ENCODE results near the gene RSAD1.

The RSAD1 gene

DNA sequence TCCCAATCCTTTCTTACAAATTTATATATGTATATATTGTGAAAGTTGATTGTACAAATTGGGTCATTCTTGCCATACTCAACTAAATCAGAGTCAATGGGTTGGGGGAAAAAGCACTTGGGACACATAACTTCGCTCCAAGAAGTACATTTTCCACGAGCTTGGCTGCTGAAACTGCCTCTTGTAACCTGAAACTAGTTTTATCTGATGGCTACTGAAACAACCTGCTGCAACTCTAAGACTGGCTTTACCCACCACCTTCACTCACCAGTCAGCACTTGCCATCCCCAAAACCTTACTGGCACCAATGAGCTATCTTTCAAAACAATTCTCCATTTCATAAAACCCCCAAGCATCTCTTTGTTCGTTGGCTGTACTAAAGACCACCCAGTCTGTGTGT lies 15.1 kb downstream of the RSAD1 start (continued):
- TF ChIP-seq, protein P1, sequence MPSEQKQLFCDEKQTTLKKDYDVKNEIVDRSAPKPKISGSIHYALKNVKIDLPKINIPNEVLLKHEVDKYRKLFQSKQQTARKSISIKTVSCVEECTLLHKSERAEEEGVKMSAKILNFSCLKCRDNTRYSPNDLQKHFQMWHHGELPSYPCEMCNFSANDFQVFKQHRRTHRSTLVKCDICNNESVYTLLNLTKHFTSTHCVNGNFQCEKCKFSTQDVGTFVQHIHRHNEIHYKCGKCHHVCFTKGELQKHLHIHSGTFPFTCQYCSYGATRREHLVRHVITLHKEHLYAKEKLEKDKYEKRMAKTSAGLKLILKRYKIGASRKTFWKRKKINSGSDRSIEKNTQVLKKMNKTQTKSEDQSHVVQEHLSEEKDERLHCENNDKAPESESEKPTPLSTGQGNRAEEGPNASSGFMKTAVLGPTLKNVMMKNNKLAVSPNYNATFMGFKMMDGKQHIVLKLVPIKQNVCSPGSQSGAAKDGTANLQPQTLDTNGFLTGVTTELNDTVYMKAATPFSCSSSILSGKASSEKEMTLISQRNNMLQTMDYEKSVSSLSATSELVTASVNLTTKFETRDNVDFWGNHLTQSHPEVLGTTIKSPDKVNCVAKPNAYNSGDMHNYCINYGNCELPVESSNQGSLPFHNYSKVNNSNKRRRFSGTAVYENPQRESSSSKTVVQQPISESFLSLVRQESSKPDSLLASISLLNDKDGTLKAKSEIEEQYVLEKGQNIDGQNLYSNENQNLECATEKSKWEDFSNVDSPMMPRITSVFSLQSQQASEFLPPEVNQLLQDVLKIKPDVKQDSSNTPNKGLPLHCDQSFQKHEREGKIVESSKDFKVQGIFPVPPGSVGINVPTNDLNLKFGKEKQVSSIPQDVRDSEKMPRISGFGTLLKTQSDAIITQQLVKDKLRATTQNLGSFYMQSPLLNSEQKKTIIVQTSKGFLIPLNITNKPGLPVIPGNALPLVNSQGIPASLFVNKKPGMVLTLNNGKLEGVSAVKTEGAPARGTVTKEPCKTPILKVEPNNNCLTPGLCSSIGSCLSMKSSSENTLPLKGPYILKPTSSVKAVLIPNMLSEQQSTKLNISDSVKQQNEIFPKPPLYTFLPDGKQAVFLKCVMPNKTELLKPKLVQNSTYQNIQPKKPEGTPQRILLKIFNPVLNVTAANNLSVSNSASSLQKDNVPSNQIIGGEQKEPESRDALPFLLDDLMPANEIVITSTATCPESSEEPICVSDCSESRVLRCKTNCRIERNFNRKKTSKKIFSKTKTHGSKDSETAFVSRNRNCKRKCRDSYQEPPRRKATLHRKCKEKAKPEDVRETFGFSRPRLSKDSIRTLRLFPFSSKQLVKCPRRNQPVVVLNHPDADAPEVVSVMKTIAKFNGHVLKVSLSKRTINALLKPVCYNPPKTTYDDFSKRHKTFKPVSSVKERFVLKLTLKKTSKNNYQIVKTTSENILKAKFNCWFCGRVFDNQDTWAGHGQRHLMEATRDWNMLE (tag by site-specific recombination; conservative IDR thresholded peaks at IDR 0.05; ENCODE audit: low read depth) = 0 out of 2 replicates have a peak, but pooled peaks have one; percentile 19
- TF ChIP-seq OSR2 (tag by site-specific recombination; IDR thresholded peaks at IDR 0.05) = peak; percentile 92

DNA sequence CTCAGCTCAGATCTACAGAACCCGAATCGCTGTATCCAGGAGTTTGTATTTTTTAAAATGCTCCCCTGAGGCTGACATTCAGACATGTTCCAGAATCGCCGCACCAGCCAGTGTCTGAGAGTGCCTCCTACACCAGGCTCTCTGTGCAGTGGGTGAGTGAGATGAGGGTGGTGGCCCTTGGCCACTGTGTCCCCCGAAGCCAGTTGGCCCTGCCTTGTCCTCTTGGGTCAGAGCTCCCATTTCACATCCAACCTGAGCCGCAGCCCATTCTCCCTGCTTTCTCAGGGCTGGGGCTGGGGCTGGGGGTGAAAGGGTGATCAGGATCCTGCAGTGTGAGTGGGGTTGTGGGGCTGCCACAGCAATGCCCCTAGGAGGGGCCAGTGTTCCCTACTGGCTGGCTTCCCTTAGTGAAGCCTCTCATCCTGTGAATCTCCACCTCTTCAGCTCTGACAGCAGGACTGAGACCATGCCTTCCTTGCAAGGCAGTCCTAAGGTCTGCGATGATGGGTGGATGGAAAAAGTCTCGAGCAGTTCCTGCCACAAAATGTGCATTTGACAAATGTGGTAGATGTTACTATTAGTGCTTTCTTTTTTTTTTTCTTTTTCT lies 16.7 kb downstream of the RSAD1 start:
- TF ChIP-seq, protein P2, sequence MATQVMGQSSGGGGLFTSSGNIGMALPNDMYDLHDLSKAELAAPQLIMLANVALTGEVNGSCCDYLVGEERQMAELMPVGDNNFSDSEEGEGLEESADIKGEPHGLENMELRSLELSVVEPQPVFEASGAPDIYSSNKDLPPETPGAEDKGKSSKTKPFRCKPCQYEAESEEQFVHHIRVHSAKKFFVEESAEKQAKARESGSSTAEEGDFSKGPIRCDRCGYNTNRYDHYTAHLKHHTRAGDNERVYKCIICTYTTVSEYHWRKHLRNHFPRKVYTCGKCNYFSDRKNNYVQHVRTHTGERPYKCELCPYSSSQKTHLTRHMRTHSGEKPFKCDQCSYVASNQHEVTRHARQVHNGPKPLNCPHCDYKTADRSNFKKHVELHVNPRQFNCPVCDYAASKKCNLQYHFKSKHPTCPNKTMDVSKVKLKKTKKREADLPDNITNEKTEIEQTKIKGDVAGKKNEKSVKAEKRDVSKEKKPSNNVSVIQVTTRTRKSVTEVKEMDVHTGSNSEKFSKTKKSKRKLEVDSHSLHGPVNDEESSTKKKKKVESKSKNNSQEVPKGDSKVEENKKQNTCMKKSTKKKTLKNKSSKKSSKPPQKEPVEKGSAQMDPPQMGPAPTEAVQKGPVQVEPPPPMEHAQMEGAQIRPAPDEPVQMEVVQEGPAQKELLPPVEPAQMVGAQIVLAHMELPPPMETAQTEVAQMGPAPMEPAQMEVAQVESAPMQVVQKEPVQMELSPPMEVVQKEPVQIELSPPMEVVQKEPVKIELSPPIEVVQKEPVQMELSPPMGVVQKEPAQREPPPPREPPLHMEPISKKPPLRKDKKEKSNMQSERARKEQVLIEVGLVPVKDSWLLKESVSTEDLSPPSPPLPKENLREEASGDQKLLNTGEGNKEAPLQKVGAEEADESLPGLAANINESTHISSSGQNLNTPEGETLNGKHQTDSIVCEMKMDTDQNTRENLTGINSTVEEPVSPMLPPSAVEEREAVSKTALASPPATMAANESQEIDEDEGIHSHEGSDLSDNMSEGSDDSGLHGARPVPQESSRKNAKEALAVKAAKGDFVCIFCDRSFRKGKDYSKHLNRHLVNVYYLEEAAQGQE (tag by site-specific recombination; IDR thresholded peaks at IDR 0.05) = no peak
- TF ChIP-seq ZNF266 (tag by site-specific recombination; IDR thresholded peaks at IDR 0.05; ENCODE audit: low read depth) = no peak
- TF ChIP-seq HOXD13 (CRISPR knock-in tag; IDR thresholded peaks at IDR 0.05; ENCODE audit: borderline replicate concordance) = no peak
- no peak for TF ChIP-seq ZNF610 (tag by site-specific recombination; IDR thresholded peaks at IDR 0.05; ENCODE audit: borderline replicate concordance)
- TF ChIP-seq ZNF701 (tag by site-specific recombination; IDR thresholded peaks at IDR 0.05) = no peak
- TF ChIP-seq ZNF2 (tag by site-specific recombination; IDR thresholded peaks at IDR 0.05) = no peak
- TF ChIP-seq ZNF350 (tag by site-specific recombination; IDR thresholded peaks at IDR 0.05) = no peak
- TF ChIP-seq ZNF843 (tag by site-specific recombination; IDR thresholded peaks at IDR 0.05) = no peak
- TF ChIP-seq, protein P3, sequence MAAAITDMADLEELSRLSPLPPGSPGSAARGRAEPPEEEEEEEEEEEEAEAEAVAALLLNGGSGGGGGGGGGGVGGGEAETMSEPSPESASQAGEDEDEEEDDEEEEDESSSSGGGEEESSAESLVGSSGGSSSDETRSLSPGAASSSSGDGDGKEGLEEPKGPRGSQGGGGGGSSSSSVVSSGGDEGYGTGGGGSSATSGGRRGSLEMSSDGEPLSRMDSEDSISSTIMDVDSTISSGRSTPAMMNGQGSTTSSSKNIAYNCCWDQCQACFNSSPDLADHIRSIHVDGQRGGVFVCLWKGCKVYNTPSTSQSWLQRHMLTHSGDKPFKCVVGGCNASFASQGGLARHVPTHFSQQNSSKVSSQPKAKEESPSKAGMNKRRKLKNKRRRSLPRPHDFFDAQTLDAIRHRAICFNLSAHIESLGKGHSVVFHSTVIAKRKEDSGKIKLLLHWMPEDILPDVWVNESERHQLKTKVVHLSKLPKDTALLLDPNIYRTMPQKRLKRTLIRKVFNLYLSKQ (tag by site-specific recombination; IDR thresholded peaks at IDR 0.05; ENCODE audit: borderline replicate concordance) = no peak
- no peak for TF ChIP-seq ZEB2 (tag by site-specific recombination; IDR thresholded peaks at IDR 0.05)
- no peak for TF ChIP-seq GLI2 (tag by site-specific recombination; IDR thresholded peaks at IDR 0.05; ENCODE audit: borderline replicate concordance, low read depth)
- TF ChIP-seq ZNF169 (tag by site-specific recombination; IDR thresholded peaks at IDR 0.05) = no peak
- TF ChIP-seq, protein P1 (tag by site-specific recombination; conservative IDR thresholded peaks at IDR 0.05; ENCODE audit: low read depth) = no peak
- no peak for TF ChIP-seq IKZF3 (tag by site-specific recombination; IDR thresholded peaks at IDR 0.05)
- TF ChIP-seq, protein P4, sequence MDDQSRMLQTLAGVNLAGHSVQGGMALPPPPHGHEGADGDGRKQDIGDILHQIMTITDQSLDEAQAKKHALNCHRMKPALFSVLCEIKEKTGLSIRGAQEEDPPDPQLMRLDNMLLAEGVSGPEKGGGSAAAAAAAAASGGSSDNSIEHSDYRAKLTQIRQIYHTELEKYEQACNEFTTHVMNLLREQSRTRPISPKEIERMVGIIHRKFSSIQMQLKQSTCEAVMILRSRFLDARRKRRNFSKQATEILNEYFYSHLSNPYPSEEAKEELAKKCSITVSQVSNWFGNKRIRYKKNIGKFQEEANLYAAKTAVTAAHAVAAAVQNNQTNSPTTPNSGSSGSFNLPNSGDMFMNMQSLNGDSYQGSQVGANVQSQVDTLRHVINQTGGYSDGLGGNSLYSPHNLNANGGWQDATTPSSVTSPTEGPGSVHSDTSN (CRISPR knock-in tag; IDR thresholded peaks at IDR 0.05) = no peak
- no peak for TF ChIP-seq ZNF140 (tag by site-specific recombination; IDR thresholded peaks at IDR 0.05)
- TF ChIP-seq MEIS1 (CRISPR knock-in tag; IDR thresholded peaks at IDR 0.05; ENCODE audit: borderline replicate concordance) = no peak
- ChIA-PET CTCF (interaction anchor here (1.4 to 3.7 kb wide), 3 partner anchors 12 to 17 kb away, joined by 3 to 23 read pairs (median 6); partner anchors contain the start of gene RSAD1), POLR2A (interaction anchor here (0.6 kb wide), 1 partner anchor 150 kb away, joined by 5 read pairs; the partner anchor contains the start of gene XYLT2)
- Histone ChIP-seq H3K4me1 (ENCODE audit: control insufficient read depth, insufficient read depth, low read length) (0 out of 2 replicates have a peak, but pooled peaks cover 3% of the 10 kb centered on the region), H3K27ac (ENCODE audit: extremely low read depth, low read depth, low read length) (no peak overlapping the region), H3K9me3 (ENCODE audit: control insufficient read depth, insufficient read depth, low read depth, low read length) (no peaks in the 10 kb centered on the region), H3K4me3 (ENCODE audit: low read depth, low read length) (no peak overlapping the region), H3K36me3 (ENCODE audit: control insufficient read depth in 2 of 2, insufficient read depth in 1 of 2, low read length in 2 of 2) (no peaks in the 10 kb centered on the region)
